Gastrocnemius medialis (tissue), 4 donors: Measurements from ENCODE around the gene CLHC1. TPM values are rescaled to one million over a fixed set of nuclear protein-coding genes. Genes with fewer than 3 reads are reported as not detected.

Experiments used
- ATAC-seq, 2 donors: fragments of 150-250 bp; one replicate each; pipeline ENCODE4 v1.9.1; 2016
- DNase-seq, 2 donors: peaks; one replicate each; pipeline ENCODE4 v3.0.0-alpha.2; 2019
- H3K27ac ChIP-seq, 4 donors: fragments of 200-600 bp; sonication (generic); 1 replicate in 1 of 4; 2 replicates in 3 of 4; pipeline ENCODE4 v1.5.1; 2016 to 2018; ENCODE audit warnings: mild to moderate bottlenecking in 2 of 4, moderate library complexity in 1 of 4
- H3K27me3 ChIP-seq, 3 donors: fragments of 200-600 bp; sonication (generic) in 2 of 3; 1 replicate in 1 of 3; 2 replicates in 2 of 3; pipeline versions ENCODE4 v1.5.1 to v1.6.0; 2016 to 2019; ENCODE audit warnings: mild to moderate bottlenecking in 1 of 3, moderate library complexity in 1 of 3
- H3K36me3 ChIP-seq, 2 donors: fragments of 200-600 bp; sonication (generic) in 1 of 2; one replicate each; pipeline ENCODE4 v1.5.1; 2017 to 2018
- H3K4me1 ChIP-seq, 2 donors: fragments of 200-600 bp; sonication (generic) in 1 of 2; one replicate each; pipeline ENCODE4 v1.5.1; 2016 to 2017; ENCODE audit warnings: mild to moderate bottlenecking in 2 of 2
- H3K4me3 ChIP-seq, 4 donors: fragments of 200-600 bp; sonication (generic) in 3 of 4; 1 replicate in 1 of 4; 2 replicates in 3 of 4; pipeline ENCODE4 v1.5.1; 2016 to 2019; ENCODE audit warnings: mild to moderate bottlenecking in 2 of 4
- H3K9me3 ChIP-seq, 3 donors: fragments of 200-600 bp; sonication (generic) in 2 of 3; 1 replicate in 1 of 3; 2 replicates in 2 of 3; pipeline ENCODE4 v1.5.1; 2016 to 2019
- CTCF ChIP-seq, 5 experiments: fragments of 450-650 bp in 3 of 5; fragments of 200-600 bp in 2 of 5; sonication (generic) in 2 of 5; IDR thresholded peaks in 4 of 5; conservative IDR thresholded peaks in 1 of 5; 1 replicate in 4 of 5; 2 replicates in 1 of 5; pipeline ENCODE4 v1.5.1; 2016 to 2019; ENCODE audit warnings: antibody characterized with exemption in 5 of 5, mild to moderate bottlenecking in 3 of 5, moderate library complexity in 3 of 5
- POLR2A ChIP-seq, 2 donors: fragments of 450-650 bp; IDR thresholded peaks; one replicate each; pipeline ENCODE4 v1.6.1; 2017; ENCODE audit warnings: antibody characterized with exemption in 2 of 2, mild to moderate bottlenecking in 2 of 2, moderate library complexity in 2 of 2
- in situ Hi-C, 4 donors: fragments of 200-750 bp; cut with MboI; loops; one replicate each; pipeline versions ENCODE4 v1.15.0 to v1.8.0; 2017; ENCODE audit warnings: low sequenced_read_pairs in 4 of 4
- intact Hi-C: fragments of 100-400 bp; cut with DNase I; formaldehyde crosslinking; loops from one replicate; pipeline ENCODE4 v1.15.1; 2023; ENCODE audit warnings: low total_unique reads
- total RNA-seq, 4 donors: library from RNA; depleted of rRNA; stranded (reverse); fragments of >200 nt; gene quantifications; one replicate each; pipeline versions ENCODE4 v1.1.0 to v1.2.3, GENCODE V29; 2016

Gene CLHC1
- total RNA-seq, 4 donors from 2014 or later: 0.46 to 4.9 (median 0.85) TPM; not detected in 1

GRCh38 chr2:55152475-55153412 lies 79.3 kb downstream of the CLHC1 start:
- no peaks in the 10 kb centered on the region for H3K27me3 ChIP-seq
- H3K4me3 ChIP-seq: no peak overlapping the region
- H3K27ac ChIP-seq: no peak overlapping the region
- no peak for TF ChIP-seq POLR2A (IDR thresholded peaks at IDR 0.05)
- no peak for TF ChIP-seq CTCF (IDR thresholded peaks at IDR 0.05 in 4 of 5, conservative IDR thresholded peaks at IDR 0.05 in 1 of 5)
- H3K4me1 ChIP-seq: peaks cover 14 to 22% of the 10 kb centered on the region in 2 donors
- intact Hi-C loops: no loop called here
- no peaks in the 10 kb centered on the region for H3K36me3 ChIP-seq
- DNase-seq: no peak
- in situ Hi-C loops: loop anchor here in 1 of 4 donors (25.0 kb wide), 1 partner anchor 265 kb away; no protein-coding TSS in a partner anchor
- H3K9me3 ChIP-seq: no peaks in the 10 kb centered on the region
- ATAC-seq: no peak

- Histone ChIP-seq H3K9me3 (no peaks in the 10 kb centered on the region), H3K27me3 (no peaks in the 10 kb centered on the region), H3K27ac (no peak overlapping the region), H3K4me3 (no peak overlapping the region), H3K4me1 (peaks cover 8 to 13% of the 10 kb centered on the region in 2 donors), H3K36me3 (no peaks in the 10 kb centered on the region)
- no peak for DNase-seq
- TF ChIP-seq CTCF (IDR thresholded peaks at IDR 0.05 in 4 of 5, conservative IDR thresholded peaks at IDR 0.05 in 1 of 5): no peak
- TF ChIP-seq POLR2A (IDR thresholded peaks at IDR 0.05): no peak
- intact Hi-C loops (no loop called here), in situ Hi-C loops (loop anchor here in 1 of 4 donors (25.0 kb wide), 1 partner anchor 265 kb away; no protein-coding TSS in a partner anchor)
- no peak for ATAC-seq
Measured at GRCh38 chr2:55151733-55152433, 80.2 kb downstream of the CLHC1 start.

- DNase-seq (no peak), ATAC-seq (peak in 1 of 2 donors; percentile 21)
- H3K9me3 ChIP-seq: no peaks in the 10 kb centered on the region
- no peak overlapping the region for H3K4me3 ChIP-seq
- intact Hi-C loops (no loop called here), in situ Hi-C loops (loop anchor here in 1 of 4 donors (25.0 kb wide), 1 partner anchor 264 kb away; no protein-coding TSS in a partner anchor)
- H3K4me1 ChIP-seq: peaks cover under 1 to 3% of the 10 kb centered on the region in 2 donors
- H3K27me3 ChIP-seq: no peaks in the 10 kb centered on the region
- no peak overlapping the region for H3K27ac ChIP-seq
- TF ChIP-seq POLR2A (IDR thresholded peaks at IDR 0.05) (no peak), CTCF (IDR thresholded peaks at IDR 0.05 in 4 of 5, conservative IDR thresholded peaks at IDR 0.05 in 1 of 5) (no peak)
- H3K36me3 ChIP-seq: no peaks in the 10 kb centered on the region
Measured at GRCh38 chr2:55150834-55151233, 81.3 kb downstream of the CLHC1 start.

GRCh38 chr2:55148269-55148668 lies 83.8 kb downstream of the CLHC1 start:
- H3K27ac ChIP-seq: no peak overlapping the region
- TF ChIP-seq POLR2A (IDR thresholded peaks at IDR 0.05) (no peak), CTCF (IDR thresholded peaks at IDR 0.05 in 4 of 5, conservative IDR thresholded peaks at IDR 0.05 in 1 of 5) (no peak)
- peaks cover 0 to 3% of the 10 kb centered on the region in 2 donors for H3K4me1 ChIP-seq
- intact Hi-C loops (no loop called here), in situ Hi-C loops (no loop called here)
- no peaks in the 10 kb centered on the region for H3K9me3 ChIP-seq
- no peaks in the 10 kb centered on the region for H3K36me3 ChIP-seq
- H3K27me3 ChIP-seq: no peaks in the 10 kb centered on the region
- H3K4me3 ChIP-seq: no peak overlapping the region
- ATAC-seq (no peak), DNase-seq (no peak)
